Memory B cell (primary cell): ENCODE data around the gene VCL.
"Not testable (repeated sequence)": the region's sequence is repeated elsewhere in the genome, so short reads cannot be mapped to it uniquely, and the experiment has no call there.

Experiments
- ATAC-seq: fragments of 150-1000 bp; cut with Tn5 transposase; 2 replicates; pipeline ENCODE4 v1.10.0; 2021; ENCODE audit warnings: low read depth, mild to moderate bottlenecking, moderate library complexity
- DNase-seq, 2 donors: peaks; one replicate each; pipeline ENCODE4 v3.0.0; 2022; ENCODE audit warnings: low spot score in 2 of 2
- H3K27ac Mint-ChIP-seq: one replicate; pipeline ENCODE4 v1.8.0; 2022; ENCODE audit warnings: mild to moderate bottlenecking, moderate library complexity, mixed read lengths
- H3K27me3 Mint-ChIP-seq: one replicate; pipeline ENCODE4 v1.8.0; 2022; ENCODE audit warnings: mixed read lengths
- H3K36me3 Mint-ChIP-seq: one replicate; pipeline ENCODE4 v1.8.0; 2022; ENCODE audit warnings: mild to moderate bottlenecking, mixed read lengths
- H3K4me1 Mint-ChIP-seq: one replicate; pipeline ENCODE4 v1.8.0; 2022; ENCODE audit warnings: mixed read lengths
- H3K4me3 Mint-ChIP-seq: one replicate; pipeline ENCODE4 v1.8.0; 2022; ENCODE audit warnings: mild to moderate bottlenecking, moderate library complexity, mixed read lengths
- H3K9me3 Mint-ChIP-seq: one replicate; pipeline ENCODE4 v1.8.0; 2022; ENCODE audit warnings: mixed read lengths

VCL gene

DNA sequence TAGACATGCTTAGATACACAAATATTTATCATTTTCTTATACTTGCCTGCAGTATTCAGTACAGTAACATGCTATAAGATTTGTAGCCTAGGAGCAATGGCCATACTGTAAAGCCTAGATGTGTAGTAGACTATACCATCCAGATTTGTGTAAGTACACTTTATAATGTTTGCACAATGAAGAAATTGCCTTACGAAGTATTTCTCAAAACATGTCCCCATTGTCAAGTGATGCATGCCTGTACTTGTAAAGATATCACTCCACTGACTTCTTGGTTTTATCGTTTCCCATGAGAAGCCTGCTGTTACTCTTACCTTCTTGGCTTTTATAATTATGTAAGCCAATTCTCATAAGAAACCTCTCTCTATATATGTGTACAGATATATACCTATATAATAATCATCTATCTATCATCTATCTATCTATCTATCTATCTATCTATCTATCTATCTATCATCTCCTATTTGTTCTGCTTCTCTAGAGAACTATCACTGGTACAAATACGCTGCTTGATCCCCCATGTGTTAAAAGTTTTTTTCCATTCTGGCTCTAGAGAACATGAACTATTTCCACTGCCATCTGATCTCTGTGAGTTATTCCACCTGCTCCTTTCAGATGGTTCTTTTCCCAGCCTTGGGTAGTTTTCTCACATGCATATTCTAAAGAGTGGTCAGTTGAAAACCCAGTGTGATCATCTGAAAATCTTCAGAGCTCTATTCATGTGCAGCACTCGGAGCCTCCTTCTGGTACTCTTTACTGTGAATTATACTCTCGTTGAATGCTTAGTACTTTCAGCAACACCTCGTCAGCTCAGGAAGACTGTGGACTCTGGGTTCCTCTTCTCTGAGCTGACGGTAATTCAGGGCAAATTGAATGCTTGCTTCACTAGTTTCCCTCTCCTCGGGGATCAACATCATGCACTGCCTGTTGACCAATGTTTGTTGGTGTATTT, 14.5 kb upstream of the VCL start:
- H3K4me3 Mint-ChIP-seq, result peak overlapping the region; percentile 35
- H3K9me3 Mint-ChIP-seq, result no peaks in the 10 kb centered on the region
- H3K27me3 Mint-ChIP-seq, result no peaks in the 10 kb centered on the region
- peaks cover 23% of the 10 kb centered on the region for H3K4me1 Mint-ChIP-seq
- H3K27ac Mint-ChIP-seq, result peak overlapping the region; percentile 65
- peak; percentile 72 for ATAC-seq
- no peak for DNase-seq
- H3K36me3 Mint-ChIP-seq, result no peaks in the 10 kb centered on the region

DNA sequence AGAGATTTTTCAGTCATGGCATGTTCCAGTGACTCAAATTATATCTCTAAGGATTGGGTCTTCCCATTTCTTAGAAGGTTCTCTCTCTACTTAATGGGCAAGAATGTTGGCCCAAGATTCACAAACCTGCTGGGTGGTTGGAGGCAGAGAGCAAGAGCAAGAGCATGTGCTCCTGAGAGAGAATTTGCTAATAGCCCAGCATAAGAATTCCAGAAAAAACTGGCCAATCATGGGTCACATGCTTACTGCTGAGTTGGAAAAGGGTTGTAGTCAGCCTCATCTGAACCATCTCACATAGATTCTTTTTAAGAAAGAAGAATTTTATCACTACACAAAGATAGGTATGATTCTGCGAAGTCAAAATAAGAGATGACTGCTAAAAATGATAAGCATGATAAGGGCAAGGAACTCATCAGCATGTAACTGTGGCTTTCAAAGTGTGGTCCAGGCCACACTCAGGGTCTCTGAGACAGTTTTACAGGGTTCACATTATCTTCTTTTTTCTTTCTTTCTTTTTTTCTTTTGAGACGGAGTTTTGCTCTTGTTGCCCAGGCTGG, 8.2 kb upstream of the VCL start:
- Mint-ChIP-seq H3K4me1 (peaks cover 15% of the 10 kb centered on the region), H3K27ac (no peak overlapping the region), H3K4me3 (no peak overlapping the region), H3K27me3 (no peaks in the 10 kb centered on the region), H3K36me3 (no peaks in the 10 kb centered on the region), H3K9me3 (peaks cover 2% of the 10 kb centered on the region)
- no peak for DNase-seq
- ATAC-seq, result no peak

DNA sequence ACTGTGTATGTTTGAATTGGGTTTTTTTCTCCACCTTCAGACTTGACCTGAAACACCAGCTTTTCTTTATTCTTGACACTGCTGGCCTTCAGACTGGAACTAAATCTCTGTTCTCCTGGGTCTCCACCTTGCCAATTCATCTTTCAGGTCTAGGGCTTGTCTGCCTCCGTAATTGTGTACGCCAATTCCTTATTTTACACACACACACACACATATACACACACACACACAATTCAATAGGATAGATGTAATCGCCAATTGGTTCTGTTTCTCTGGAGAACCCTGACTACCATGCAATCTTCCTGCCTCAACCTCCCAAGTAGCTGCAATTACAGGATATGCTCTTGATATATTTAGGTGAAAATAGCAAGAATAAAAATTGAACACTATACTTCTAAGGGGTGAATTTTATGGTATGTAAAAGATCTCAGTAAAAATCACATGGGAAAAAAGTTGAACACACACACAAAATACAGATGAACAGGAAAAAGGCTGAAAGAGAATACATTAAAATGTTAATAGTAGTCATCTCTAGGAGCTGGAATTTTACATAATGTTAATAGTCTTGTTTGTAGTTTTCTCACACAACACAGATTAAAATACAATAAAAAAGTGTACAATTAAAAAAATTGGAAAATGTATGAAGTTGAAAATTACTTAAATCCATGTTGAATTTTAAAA, 6.6 kb upstream of the VCL start:
- Mint-ChIP-seq H3K27me3 (no peaks in the 10 kb centered on the region), H3K9me3 (peaks cover 2% of the 10 kb centered on the region), H3K27ac (peak overlapping the region; percentile 74), H3K36me3 (no peaks in the 10 kb centered on the region), H3K4me1 (peaks cover 18% of the 10 kb centered on the region), H3K4me3 (no peak overlapping the region)
- DNase-seq (no peak), ATAC-seq (no peak)

DNA sequence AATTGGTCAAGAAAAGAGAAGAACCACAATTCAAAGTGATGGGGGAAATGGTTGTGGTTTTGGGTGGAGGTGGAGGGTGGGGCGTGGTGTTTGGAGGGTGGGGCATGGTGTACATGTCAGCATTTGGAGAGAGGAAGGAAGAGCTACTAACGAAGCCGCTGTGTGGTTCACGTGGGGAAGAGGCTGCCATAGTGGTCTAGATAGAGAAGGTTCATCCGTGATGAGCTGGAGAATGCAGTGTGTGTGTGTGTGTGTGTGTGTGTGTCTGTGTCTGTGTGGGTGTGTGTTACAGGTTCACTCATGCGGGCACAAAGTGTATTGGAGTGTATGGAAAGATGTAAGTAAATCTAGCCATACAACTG, 6.1 kb upstream of the VCL start:
- no peaks in the 10 kb centered on the region for H3K36me3 Mint-ChIP-seq
- peaks cover 18% of the 10 kb centered on the region for H3K4me1 Mint-ChIP-seq
- peak overlapping the region; percentile 74 for H3K27ac Mint-ChIP-seq
- peak; percentile 46 to 69 for DNase-seq
- H3K27me3 Mint-ChIP-seq, result no peaks in the 10 kb centered on the region
- peak; percentile 100 for ATAC-seq
- peak overlapping the region; percentile 6 for H3K4me3 Mint-ChIP-seq
- H3K9me3 Mint-ChIP-seq, result peaks cover 2% of the 10 kb centered on the region

DNA sequence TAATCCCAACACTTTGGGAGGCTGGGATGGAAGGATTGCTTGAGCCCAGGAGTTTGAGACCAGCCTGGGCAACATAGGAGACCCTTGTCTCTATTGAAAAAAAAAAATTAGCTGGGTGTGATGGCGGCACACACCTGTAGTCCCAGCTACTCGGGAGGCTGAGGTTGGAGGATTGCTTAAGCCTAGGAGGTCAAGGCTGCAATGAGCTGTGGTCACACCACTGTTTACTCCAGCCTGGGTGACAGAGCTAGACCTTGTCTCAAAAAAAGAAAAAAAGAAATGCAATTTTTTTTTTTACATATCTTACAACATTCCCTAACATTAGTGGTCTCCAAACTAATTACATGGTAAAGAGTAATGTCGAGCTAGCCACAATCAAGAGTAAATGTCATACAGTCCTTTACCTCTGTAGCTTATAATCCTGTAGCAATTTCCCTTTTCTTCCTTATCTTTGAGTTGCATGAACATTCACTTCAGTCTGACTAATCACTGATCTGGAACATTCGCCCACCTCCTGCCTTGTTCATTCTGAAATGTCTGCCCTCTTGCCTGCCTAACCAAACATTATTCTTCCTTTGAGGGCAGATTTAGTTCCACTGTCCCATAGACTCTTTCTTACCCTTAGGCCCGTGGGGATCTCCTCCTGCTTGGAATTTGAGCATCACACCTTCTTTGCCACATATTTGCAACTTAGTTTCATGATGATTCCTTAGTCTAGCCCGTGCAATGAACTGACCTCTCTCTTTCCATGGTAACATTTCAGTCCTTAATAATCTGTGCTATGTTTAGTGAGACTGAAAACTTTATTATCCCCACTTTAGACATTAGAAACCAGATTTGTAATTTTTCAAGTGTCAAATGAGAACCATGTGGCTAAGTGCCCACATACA, 4.8 kb upstream of the VCL start:
- H3K4me1 Mint-ChIP-seq, result peaks cover 18% of the 10 kb centered on the region
- H3K27me3 Mint-ChIP-seq, result no peaks in the 10 kb centered on the region
- no peaks in the 10 kb centered on the region for H3K36me3 Mint-ChIP-seq
- DNase-seq (no peak), ATAC-seq (no peak)
- peaks cover 2% of the 10 kb centered on the region for H3K9me3 Mint-ChIP-seq
- H3K4me3 Mint-ChIP-seq, result peak overlapping the region; percentile 2
- H3K27ac Mint-ChIP-seq, result peak overlapping the region; percentile 2

DNA sequence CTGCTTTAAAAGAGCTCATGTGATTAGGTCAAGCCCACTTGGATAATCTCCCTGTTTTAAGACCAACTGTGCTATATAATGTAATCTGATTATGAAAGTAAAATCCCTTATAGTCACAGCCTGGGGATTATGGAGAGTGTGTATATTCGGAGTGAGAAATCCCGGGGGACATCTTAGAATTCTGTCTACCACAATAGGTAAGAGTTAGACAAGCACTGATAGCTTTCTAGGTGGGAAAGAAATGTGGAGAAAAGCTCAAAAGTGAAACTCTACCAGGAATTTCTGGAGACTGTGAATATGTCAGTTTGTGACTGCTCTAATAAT, 2.9 kb upstream of the VCL start:
- H3K27me3 Mint-ChIP-seq, result no peaks in the 10 kb centered on the region
- no peaks in the 10 kb centered on the region for H3K36me3 Mint-ChIP-seq
- H3K27ac Mint-ChIP-seq, result no peak overlapping the region
- peaks cover 2% of the 10 kb centered on the region for H3K9me3 Mint-ChIP-seq
- DNase-seq, result no peak
- ATAC-seq, result no peak
- peaks cover 33% of the 10 kb centered on the region for H3K4me1 Mint-ChIP-seq
- no peak overlapping the region for H3K4me3 Mint-ChIP-seq

DNA sequence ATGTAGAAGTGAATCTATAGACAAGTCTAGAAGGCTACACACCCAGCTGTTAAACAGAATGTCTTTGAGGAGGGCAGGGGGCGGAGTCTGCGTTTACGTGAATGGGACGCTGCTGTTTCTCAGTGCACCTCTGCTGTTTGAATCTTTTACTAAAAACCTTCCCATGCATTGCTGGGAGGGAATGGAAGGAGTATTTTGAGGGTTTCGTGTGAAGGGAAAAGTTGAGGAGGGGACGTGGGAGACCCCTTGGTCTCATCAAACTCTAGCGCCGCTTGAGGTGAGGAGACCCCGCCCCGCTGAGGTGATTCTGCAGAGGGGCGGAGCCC, 492 bp upstream of the VCL start:
- Mint-ChIP-seq H3K36me3 (peaks cover 8% of the 10 kb centered on the region), H3K9me3 (no peaks in the 10 kb centered on the region), H3K27me3 (no peaks in the 10 kb centered on the region), H3K4me1 (peaks cover 37% of the 10 kb centered on the region), H3K4me3 (peak overlapping the region; percentile 100), H3K27ac (peak overlapping the region; percentile 94)
- DNase-seq (no peak), ATAC-seq (peak; percentile 62)

DNA sequence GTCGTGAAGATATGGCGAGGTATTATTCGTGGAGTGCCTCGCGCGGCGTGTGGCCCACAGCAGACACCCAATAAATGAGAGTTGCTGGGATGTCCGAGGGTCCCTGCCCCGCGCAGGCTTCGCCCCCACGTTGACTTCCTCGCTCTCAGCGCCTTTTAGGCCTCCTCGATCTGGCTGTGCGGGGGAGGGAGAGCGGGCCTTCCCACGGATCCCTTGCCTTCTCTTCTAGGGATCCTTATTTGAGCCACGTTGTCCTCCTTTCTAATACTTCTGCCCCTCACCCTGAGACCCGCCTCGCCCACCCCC, 660 bp downstream of the VCL start:
- Mint-ChIP-seq H3K36me3 (peaks cover 8% of the 10 kb centered on the region), H3K4me3 (peak overlapping the region; percentile 95), H3K9me3 (no peaks in the 10 kb centered on the region), H3K27me3 (no peaks in the 10 kb centered on the region), H3K4me1 (peaks cover 35% of the 10 kb centered on the region), H3K27ac (peak overlapping the region; percentile 94)
- DNase-seq (peak in 1 of 2 donors; percentile 16), ATAC-seq (no peak)

DNA sequence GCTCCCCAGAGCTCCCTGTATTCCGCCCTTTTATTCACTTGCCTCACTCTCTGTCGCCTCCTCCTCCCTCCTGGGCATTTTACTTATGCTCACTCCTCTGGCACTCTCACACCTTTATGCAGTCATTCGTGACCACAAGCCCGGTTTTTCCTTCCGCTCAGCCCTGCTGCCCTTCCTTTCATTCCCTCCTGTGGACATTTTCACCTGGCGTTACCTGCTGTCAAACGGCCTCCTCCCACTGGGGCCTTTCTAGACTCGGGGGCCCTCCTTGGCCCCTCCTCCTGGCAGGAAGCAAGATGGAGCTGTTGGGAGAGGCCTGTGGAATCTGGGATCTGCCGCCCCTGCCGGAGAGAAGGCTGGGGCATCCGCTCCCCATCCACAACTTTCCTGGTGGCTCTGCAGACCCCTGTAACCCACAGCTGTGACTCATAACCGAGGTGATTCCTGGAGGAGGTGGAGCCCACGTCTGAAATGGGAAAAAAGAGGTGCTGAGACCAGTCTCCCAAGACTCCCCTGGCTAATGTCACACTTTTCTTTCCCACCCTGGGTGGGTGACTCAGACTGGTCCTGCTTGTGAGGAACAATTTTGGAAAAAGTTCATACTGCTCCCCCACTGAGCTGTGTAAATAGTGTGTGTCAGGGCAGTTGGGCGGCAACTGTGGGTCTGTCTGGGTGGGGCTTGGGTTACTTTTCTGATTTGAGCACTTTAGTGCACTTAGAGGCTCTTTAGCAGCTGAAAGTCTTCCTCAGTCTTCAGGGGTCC, 1.2 kb downstream of the VCL start:
- Mint-ChIP-seq H3K4me3 (peak overlapping the region; percentile 95), H3K36me3 (peaks cover 8% of the 10 kb centered on the region), H3K4me1 (peaks cover 33% of the 10 kb centered on the region), H3K27ac (peak overlapping the region; percentile 94), H3K9me3 (no peaks in the 10 kb centered on the region), H3K27me3 (no peaks in the 10 kb centered on the region)
- no peak for ATAC-seq
- DNase-seq, result no peak

DNA sequence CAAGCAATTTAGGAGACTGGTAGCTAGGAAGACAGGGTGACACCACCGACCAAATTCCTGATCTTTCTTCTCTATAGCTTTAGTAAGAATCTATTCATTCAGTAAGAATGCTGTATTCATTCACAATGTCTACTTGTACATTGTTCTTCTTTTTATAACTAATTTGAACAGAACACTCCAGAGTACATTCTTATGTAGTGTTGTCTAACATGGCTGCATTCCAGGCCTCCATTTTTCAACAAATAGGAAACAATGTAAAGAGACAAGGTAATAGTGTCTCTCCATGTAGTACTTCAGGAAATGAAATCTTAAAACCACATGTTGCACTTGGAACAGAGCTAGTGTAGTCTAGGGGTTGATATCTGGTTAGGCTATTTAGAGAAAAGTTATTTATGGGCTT, 1.8 kb downstream of the VCL start:
- DNase-seq, result no peak
- Mint-ChIP-seq H3K9me3 (no peaks in the 10 kb centered on the region), H3K4me3 (peak overlapping the region; percentile 95), H3K4me1 (peaks cover 32% of the 10 kb centered on the region), H3K36me3 (peaks cover 8% of the 10 kb centered on the region), H3K27ac (peak overlapping the region; percentile 94), H3K27me3 (no peaks in the 10 kb centered on the region)
- ATAC-seq, result no peak

DNA sequence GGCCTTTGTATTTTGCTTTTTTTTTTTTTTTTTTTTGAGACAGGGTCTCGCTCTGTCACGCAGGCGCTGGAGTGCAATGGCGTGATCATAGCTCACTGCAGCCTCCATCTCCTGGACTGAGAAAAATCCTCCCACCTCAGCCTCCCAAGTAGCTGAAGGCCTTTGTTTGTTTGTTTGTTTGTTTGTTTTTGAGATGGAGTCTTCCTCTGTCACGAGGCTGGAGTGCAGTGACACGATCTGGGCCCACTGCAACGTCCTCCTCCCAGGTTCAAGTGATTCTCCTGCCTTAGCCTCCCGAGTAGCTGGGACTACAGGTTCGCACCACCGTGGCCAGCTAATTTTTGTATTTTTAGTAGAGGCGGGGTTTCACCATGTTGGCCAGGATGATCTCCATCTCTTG, 2.3 kb downstream of the VCL start:
- peak overlapping the region; percentile 60 for H3K27ac Mint-ChIP-seq
- H3K36me3 Mint-ChIP-seq, ATAC-seq, DNase-seq, H3K9me3 Mint-ChIP-seq, H3K27me3 Mint-ChIP-seq, H3K4me3 Mint-ChIP-seq: not testable (repeated sequence)
- H3K4me1 Mint-ChIP-seq, result peaks cover 32% of the 10 kb centered on the region

DNA sequence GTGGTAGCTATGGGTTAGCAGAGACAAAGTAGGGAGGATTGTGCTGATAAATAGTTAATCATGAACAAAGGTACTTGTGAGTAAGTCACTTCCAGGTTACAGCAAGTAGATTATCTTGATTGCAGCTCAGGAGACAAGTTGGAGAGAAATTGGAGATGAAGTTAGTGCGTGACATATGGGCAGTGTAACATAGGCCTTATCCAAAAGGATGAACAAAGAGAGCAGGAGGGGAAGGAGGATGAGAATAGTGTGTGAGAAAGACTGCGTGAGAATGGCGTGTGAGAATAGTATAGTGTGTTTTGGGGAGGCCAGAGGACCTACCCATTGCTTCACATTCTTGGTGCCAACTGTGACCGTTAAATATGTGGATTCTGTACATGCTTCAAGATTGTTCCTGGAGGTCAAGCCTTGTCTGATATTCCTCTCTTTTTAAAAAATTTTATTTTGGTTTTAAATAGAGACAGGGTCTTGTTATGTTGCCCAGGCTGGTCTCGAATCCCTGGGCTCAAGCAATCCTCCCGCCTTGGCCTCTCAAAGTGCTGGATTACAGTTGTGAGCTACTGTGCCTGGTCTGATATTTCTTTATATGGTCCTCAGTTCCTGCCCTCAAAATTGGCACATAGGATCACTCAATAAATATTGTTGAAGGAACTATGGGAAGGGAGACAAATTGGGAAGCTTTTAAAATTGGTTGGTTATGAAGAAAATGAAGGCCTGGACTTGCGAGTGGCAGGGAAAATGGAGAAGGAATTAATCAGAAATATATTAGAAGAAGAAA, 3.2 kb downstream of the VCL start:
- peaks cover 32% of the 10 kb centered on the region for H3K4me1 Mint-ChIP-seq
- no peaks in the 10 kb centered on the region for H3K27me3 Mint-ChIP-seq
- H3K27ac Mint-ChIP-seq, result peak overlapping the region; percentile 60
- DNase-seq, result no peak
- H3K9me3 Mint-ChIP-seq, result no peaks in the 10 kb centered on the region
- no peak for ATAC-seq
- H3K4me3 Mint-ChIP-seq, result no peak overlapping the region
- H3K36me3 Mint-ChIP-seq, result peaks cover 8% of the 10 kb centered on the region

DNA sequence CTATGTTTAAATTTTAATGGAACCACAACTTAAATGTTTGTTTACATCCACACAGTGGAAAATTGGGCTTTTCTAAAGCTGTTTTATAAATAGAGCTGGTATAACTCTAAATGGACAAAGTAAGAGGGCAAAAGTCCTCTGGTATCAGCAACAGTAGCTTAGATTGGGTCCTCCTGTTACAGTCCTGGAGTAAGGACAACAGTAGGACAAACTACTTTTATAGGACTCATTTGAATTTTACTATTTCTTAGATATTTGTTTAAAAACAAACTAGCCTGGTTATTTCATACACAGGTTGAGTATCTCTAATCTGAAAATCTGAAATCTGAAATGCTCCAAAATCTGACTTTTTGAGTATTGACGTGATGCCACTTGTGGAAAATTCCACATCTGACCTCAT, 8.4 kb downstream of the VCL start:
- H3K4me3 Mint-ChIP-seq, result no peak overlapping the region
- no peak overlapping the region for H3K27ac Mint-ChIP-seq
- no peak for ATAC-seq
- peaks cover 6% of the 10 kb centered on the region for H3K36me3 Mint-ChIP-seq
- no peaks in the 10 kb centered on the region for H3K27me3 Mint-ChIP-seq
- no peak for DNase-seq
- peaks cover 25% of the 10 kb centered on the region for H3K4me1 Mint-ChIP-seq
- H3K9me3 Mint-ChIP-seq, result no peaks in the 10 kb centered on the region
